HG02885 (cell line): ENCODE measurements around the gene VAPB.

Source experiments
- ATAC-seq: cut with Tn5 transposase; IDR thresholded peaks from one replicate; pipeline ENCODE4 v1.9.1; 2021; ENCODE audit warnings: mild to moderate bottlenecking; ENCODE audit not compliant: unreplicated experiment, poor library complexity

The VAPB gene

GRCh38 chr20:58475466-58475865, 86.4 kb downstream of the VAPB start:
- no peak for ATAC-seq

- ATAC-seq, result no peak
These were observed 89.2 kb downstream of the VAPB start for GRCh38 chr20:58478141-58478805.

GRCh38 chr20:58479726-58480440, 90.9 kb downstream of the VAPB start:
- ATAC-seq, result no peak

- ATAC-seq, result no peak
These were observed 91.7 kb downstream of the VAPB start for GRCh38 chr20:58480551-58481336.

- ATAC-seq, result no peak
These were observed 92.5 kb downstream of the VAPB start for GRCh38 chr20:58481481-58482021.

GRCh38 chr20:58482416-58482815, 93.4 kb downstream of the VAPB start:
- ATAC-seq, result no peak

- no peak for ATAC-seq
These were observed 94.0 kb downstream of the VAPB start for GRCh38 chr20:58483051-58483450.

GRCh38 chr20:58483470-58483869, 94.4 kb downstream of the VAPB start:
- no peak for ATAC-seq

- ATAC-seq, result no peak
These were observed 96.4 kb downstream of the VAPB start for GRCh38 chr20:58485393-58485792.

- no peak for ATAC-seq
These were observed 97.2 kb downstream of the VAPB start for GRCh38 chr20:58486207-58486606.

GRCh38 chr20:58492074-58492718, 103.2 kb downstream of the VAPB start:
- no peak for ATAC-seq

- ATAC-seq, result no peak
These were observed 103.9 kb downstream of the VAPB start for GRCh38 chr20:58492795-58493524.

- ATAC-seq, result no peak
These were observed 106.0 kb downstream of the VAPB start for GRCh38 chr20:58494923-58495622.

GRCh38 chr20:58495623-58496428, 106.8 kb downstream of the VAPB start:
- no peak for ATAC-seq

GRCh38 chr20:58496429-58496769, 107.4 kb downstream of the VAPB start:
- ATAC-seq, result no peak

GRCh38 chr20:58497076-58497641, 108.1 kb downstream of the VAPB start:
- no peak for ATAC-seq

- no peak for ATAC-seq
These were observed 108.9 kb downstream of the VAPB start for GRCh38 chr20:58497724-58498469.
